Activated naive CD4-positive, alpha-beta T cell treated with anti-CD3 and anti-CD28 coated beads, Interleukin-2, amount 10 ng/mL, durations not matched to agents 7 days and 5 days (primary cell): ENCODE data around the gene GGTLC2.
"Not testable (repeated sequence)": the region's sequence is repeated elsewhere in the genome, so short reads cannot be mapped to it uniquely, and the experiment has no call there.

Experiments
- CTCF ChIA-PET: fragments of 350-600 bp; sonication (Branson Sonifier 250); formaldehyde crosslinking; loops from one replicate; lab custom pipeline; 2021; ENCODE audit warnings: antibody characterized with exemption; lab: Charles Lee
- DNase-seq: peaks from one replicate; pipeline ENCODE4 v3.0.0-alpha.2; 2020
- H3K27ac Mint-ChIP-seq: one replicate; pipeline ENCODE4 v1.8.0; 2021; ENCODE audit warnings: mild to moderate bottlenecking, moderate library complexity, mixed read lengths
- H3K27me3 Mint-ChIP-seq: one replicate; pipeline ENCODE4 v1.8.0; 2021; ENCODE audit warnings: mild to moderate bottlenecking, mixed read lengths
- H3K36me3 Mint-ChIP-seq: one replicate; pipeline ENCODE4 v1.8.0; 2021; ENCODE audit warnings: mixed read lengths
- H3K4me1 Mint-ChIP-seq: one replicate; pipeline ENCODE4 v1.8.0; 2021; ENCODE audit warnings: mixed read lengths
- H3K4me3 Mint-ChIP-seq: one replicate; pipeline ENCODE4 v1.8.0; 2021; ENCODE audit warnings: mild to moderate bottlenecking, moderate library complexity, mixed read lengths
- H3K9me3 Mint-ChIP-seq: one replicate; pipeline ENCODE4 v1.8.0; 2021; ENCODE audit warnings: mixed read lengths

The GGTLC2 gene

DNA sequence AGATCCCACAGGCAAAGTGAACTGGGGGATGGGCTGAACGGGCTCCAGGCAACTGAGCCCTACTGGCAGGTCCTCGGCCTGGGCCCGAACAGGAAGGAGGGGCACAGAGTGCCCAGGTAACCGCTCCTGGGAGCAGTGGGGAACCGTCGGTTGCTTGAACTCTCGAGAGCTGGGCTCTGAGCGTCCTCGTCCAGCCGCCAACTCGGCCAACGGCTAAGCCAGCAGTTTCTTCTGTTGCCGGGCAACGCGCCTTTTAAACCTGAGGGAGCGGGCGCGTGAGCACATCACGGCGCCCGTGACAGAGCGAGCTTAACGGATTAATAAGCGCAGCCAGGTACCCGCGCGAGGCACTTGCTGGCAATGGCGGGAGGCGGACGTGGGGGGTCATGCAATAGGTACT, at the start of gene GGTLC2:
Gene GGTLC2 (plus strand): TSS at position 301 of the 400 bp plus-strand sequence. CDS start 1,732 bp downstream, outside the sequence.
- H3K4me1 Mint-ChIP-seq, CTCF ChIA-PET, DNase-seq: not testable (repeated sequence)

DNA sequence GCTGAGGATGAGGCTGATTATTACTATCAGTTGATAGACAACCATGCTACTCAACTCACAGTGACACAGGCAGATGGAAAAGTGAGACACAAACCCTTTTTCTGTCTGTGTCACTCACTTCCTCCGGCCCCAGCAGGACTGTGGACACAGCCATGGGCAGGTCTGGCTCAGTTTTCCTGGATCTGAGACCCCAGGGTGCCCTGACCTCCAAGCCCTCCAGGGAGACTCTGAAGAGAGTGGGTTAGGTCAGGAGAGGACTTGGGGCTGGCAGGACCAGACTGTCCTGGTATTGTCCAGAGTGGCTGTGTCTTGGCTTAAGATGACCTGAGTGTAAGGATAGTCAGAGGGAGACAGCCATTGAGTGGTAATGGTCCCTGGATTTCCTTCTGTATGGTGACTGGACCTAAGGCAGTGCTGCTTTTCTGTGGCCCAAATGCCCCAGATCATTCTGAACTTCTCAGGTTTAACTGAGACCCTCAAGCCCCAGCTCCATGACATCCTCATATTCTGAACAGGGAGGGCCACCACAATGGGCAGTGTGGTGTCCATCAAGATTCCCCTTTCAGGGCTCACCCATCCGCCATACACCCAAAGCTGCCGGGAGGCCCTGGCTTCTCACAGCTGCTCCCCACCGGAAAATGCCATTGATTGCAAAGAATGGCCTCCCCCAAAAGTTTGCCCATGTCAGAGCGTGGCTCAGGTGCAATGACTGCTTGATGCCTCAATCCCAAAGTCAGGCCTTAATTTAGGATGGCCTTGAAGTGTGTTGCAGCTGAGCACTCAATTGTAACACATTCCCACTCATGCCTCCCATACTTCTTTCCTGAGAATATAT, 49.2 kb upstream of the GGTLC2 start:
- H3K4me1 Mint-ChIP-seq, result no peaks in the 10 kb centered on the region
- H3K36me3 Mint-ChIP-seq, result no peaks in the 10 kb centered on the region
- no peaks in the 10 kb centered on the region for H3K9me3 Mint-ChIP-seq
- no peak for DNase-seq
- H3K27me3 Mint-ChIP-seq, result peaks cover 31% of the 10 kb centered on the region
- CTCF ChIA-PET, result no interaction called here
- H3K4me3 Mint-ChIP-seq, result no peak overlapping the region
- H3K27ac Mint-ChIP-seq, result no peak overlapping the region

More for the DNA sequence above, at the start of gene GGTLC2:
- not testable (repeated sequence) for H3K36me3 Mint-ChIP-seq, H3K9me3 Mint-ChIP-seq, H3K27me3 Mint-ChIP-seq, H3K27ac Mint-ChIP-seq, H3K4me3 Mint-ChIP-seq

DNA sequence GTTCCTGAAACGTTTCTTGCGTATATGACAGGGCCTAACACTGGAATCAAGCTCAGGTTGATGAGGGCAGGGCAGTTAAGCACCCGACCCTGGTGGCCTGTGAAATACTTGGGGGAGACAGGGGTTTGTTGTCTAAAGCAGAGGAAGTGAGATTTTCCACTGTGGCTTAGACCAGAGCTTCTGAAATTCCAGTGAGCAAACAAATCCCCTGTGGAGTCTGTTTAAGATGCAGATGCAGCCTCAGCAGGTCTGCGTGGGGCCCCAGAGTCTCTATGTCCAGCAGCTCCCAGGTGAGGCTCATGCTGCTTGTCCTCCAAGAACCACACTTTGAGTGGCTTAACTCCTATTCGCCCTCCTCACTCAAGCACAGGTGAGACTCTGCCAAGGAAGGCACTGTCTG, 46.3 kb upstream of the GGTLC2 start:
- Mint-ChIP-seq H3K27me3 (peaks cover 23% of the 10 kb centered on the region), H3K36me3 (no peaks in the 10 kb centered on the region), H3K9me3 (no peaks in the 10 kb centered on the region), H3K4me1 (no peaks in the 10 kb centered on the region), H3K4me3 (no peak overlapping the region), H3K27ac (no peak overlapping the region)
- no peak for DNase-seq
- CTCF ChIA-PET, result no interaction called here

DNA sequence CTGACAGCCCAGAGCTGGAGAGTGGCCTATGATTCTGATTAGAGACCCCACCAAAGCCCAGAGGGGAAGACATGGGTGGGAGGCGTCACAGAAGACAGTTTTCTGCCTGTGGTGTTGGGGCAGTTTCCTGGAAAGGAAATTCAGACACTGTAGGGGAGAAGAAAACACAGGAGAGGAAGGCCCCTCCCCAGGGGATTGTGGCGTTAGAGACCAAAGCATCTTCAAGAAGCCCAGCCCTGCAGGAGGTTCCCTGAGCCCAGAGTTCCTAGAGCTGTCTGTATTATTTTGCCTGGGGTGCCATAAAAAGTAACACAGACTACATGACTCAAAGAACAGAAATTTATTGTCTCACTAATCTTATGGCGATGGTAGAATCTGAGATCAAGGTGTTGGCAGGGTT, 45.2 kb upstream of the GGTLC2 start:
- Mint-ChIP-seq H3K36me3 (no peaks in the 10 kb centered on the region), H3K9me3 (no peaks in the 10 kb centered on the region), H3K27ac (no peak overlapping the region), H3K4me1 (no peaks in the 10 kb centered on the region), H3K27me3 (peaks cover 18% of the 10 kb centered on the region), H3K4me3 (no peak overlapping the region)
- no peak for DNase-seq
- CTCF ChIA-PET, result interaction anchor here (1.2 to 2.0 kb wide), 2 partner anchors 12 to 55 kb away, joined by 3 to 5 read pairs; no protein-coding TSS in a partner anchor

DNA sequence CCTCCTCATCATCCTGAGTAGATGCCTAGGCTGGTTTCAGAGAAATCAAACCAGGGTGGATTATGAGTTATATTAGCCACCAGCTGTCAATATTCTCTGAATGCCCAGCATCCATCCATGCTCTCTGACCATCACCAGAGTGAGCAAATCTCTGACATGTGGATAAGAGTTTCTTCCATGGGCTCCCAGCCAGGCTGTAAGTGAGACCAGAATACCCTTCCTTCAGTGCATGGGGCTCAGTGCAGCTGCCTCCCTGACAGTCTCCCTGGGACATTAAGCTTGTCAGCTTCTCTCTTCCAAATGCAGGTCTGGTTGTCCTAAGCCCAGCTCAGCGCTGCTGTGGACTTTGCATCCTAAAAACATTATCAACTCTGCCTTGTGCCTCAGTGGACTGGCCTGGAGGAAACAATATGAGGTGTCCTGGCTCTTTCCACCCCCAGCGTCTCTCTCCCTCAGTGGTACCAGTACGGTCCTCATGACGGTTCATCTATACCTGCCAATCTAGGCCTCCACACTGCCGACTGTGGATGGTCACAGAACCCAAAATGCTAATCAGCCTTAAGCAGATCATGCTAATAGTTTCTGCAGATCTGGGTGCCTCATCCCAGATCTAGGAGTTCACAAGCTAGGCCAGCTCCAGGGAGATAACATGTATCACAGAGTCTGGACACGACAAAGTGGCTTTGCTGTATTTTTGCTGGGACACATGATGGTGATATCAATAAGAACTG, 43.7 kb upstream of the GGTLC2 start:
- peaks cover 21% of the 10 kb centered on the region for H3K27me3 Mint-ChIP-seq
- DNase-seq, result no peak
- CTCF ChIA-PET, result interaction anchor here (2.0 kb wide), 1 partner anchor 14 kb away, joined by 5 read pairs; no protein-coding TSS in a partner anchor
- H3K9me3 Mint-ChIP-seq, result no peaks in the 10 kb centered on the region
- no peaks in the 10 kb centered on the region for H3K4me1 Mint-ChIP-seq
- no peak overlapping the region for H3K4me3 Mint-ChIP-seq
- no peak overlapping the region for H3K27ac Mint-ChIP-seq
- no peaks in the 10 kb centered on the region for H3K36me3 Mint-ChIP-seq

DNA sequence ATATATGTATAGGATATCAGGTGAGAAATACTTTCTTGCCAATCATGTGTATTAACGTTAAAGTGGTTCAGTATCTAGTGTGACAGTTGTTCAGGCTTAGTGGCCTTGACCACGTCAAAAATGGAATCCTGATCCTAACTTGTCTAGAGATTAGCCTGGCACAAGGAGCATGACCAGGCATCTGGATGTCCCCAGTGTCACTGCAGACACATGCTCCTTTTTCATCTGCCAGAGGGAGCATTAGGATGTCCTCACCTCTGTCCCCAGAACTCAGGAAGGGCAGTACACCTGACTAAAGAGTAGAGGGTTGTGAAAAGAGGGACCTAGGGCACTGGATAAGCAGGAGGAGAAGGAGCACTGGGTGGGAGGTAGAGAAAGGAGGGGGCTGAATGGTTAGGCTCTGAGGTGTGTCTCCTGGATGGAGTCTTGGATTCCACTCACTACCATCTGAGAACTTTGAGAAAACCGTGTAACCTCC, 40.9 kb upstream of the GGTLC2 start:
- Mint-ChIP-seq H3K9me3 (no peaks in the 10 kb centered on the region), H3K4me1 (no peaks in the 10 kb centered on the region), H3K36me3 (no peaks in the 10 kb centered on the region), H3K4me3 (no peak overlapping the region), H3K27ac (no peak overlapping the region), H3K27me3 (peaks cover 24% of the 10 kb centered on the region)
- no peak for DNase-seq
- CTCF ChIA-PET, result no interaction called here

DNA sequence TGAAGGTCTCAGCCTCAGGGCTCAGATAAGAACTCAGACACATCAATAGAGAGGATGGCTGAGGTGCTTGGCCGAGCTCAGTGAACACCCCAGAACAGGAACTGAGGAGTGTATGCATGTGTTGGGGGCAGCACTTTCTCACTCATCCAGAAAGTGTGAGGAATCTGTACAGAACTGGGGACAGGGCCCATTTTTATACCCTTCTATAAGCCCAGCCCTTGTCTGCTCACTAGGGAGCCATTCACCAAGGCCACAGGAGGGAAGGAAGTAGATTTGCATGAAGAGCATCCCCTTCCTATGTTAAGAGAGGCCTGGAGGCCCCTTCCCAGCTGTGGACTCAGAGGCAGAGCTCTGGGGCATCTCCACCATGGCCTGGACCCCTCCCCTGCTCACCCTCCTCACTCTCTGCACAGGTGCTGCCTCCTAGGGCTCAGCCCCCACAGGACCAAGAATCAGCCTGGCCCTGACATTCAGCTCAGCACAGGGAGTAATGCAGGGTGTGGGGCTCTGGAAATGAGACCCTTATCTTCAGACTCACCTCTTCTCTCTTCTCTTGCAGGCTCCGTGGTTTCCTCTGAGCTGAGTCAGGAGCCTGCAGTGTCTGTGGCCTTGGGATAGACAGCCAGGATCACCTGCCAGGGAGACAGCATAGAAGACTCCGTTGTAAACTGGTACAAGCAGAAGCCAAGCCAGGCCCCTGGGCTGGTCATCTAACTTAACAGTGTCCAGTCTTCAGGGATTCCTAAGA, 39.9 kb upstream of the GGTLC2 start:
- no peak for DNase-seq
- CTCF ChIA-PET, result interaction anchor here (1.0 kb wide), 1 partner anchor 14 kb away, joined by 4 read pairs; no protein-coding TSS in a partner anchor
- Mint-ChIP-seq H3K36me3 (no peaks in the 10 kb centered on the region), H3K4me3 (no peak overlapping the region), H3K4me1 (no peaks in the 10 kb centered on the region), H3K27ac (no peak overlapping the region), H3K9me3 (no peaks in the 10 kb centered on the region), H3K27me3 (peaks cover 19% of the 10 kb centered on the region)

DNA sequence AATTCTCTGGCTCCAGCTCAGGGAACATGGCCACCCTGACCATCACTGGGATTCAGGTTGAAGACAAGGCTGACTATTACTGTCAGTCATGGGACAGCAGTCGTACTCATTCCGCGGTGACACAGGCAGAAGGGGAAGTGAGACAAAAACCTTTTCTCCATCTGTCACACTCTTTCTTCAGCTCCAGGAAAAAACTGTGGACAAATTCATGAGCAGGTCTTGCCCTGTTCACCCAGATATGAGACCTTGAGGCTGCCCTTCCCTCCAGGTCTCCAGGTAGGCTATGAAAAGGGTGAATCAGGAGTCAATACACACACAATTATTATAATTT, 39.4 kb upstream of the GGTLC2 start:
- DNase-seq, result no peak
- H3K36me3 Mint-ChIP-seq, result no peaks in the 10 kb centered on the region
- H3K4me3 Mint-ChIP-seq, result no peak overlapping the region
- no peak overlapping the region for H3K27ac Mint-ChIP-seq
- no peaks in the 10 kb centered on the region for H3K4me1 Mint-ChIP-seq
- H3K9me3 Mint-ChIP-seq, result no peaks in the 10 kb centered on the region
- CTCF ChIA-PET, result interaction anchor here (0.6 to 1.0 kb wide), 2 partner anchors 14 to 22 kb away, joined by 3 to 4 read pairs; no protein-coding TSS in a partner anchor
- peaks cover 21% of the 10 kb centered on the region for H3K27me3 Mint-ChIP-seq

DNA sequence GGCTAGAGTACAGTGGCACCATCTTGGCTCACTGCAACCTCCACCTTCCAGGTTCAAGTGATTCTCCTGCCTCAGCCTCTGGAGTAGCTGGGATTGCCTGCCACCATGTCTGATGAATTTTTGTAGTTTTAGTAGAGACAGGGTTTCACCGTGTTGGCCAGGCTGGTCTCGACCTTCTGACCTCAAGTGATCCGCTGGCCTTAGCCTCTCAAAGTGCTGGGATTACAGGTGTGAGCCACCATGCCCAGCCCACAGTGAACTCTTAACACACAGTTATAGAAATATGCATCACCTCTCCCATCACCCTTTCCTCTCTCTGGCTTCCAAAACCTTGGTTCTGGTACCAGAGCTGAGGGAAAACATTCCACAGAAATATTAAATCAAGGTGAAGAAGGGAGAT, 36.4 kb upstream of the GGTLC2 start:
- H3K9me3 Mint-ChIP-seq, H3K4me1 Mint-ChIP-seq, H3K27ac Mint-ChIP-seq, CTCF ChIA-PET, H3K36me3 Mint-ChIP-seq, DNase-seq, H3K4me3 Mint-ChIP-seq: not testable (repeated sequence)
- H3K27me3 Mint-ChIP-seq, result peaks cover 21% of the 10 kb centered on the region

DNA sequence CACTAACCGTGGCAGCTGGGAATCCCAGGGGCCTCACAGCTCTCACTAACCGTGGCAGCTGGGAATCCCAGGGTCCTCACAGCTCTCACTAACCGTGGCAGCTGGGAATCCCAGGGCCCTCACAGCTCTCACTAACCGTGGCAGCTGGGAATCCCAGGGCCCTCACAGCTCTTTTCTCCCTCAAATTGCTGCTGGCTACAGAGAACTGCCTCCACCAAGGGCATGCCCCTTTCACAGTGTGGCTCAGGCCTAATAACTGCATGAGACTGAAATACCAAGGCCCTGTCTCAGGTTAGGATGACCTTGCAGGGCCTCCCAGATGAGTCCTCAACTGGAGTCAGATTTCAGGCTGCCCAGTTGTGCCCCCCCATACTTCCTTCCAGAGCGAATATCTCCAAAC, 35.1 kb upstream of the GGTLC2 start:
- no peak overlapping the region for H3K27ac Mint-ChIP-seq
- peaks cover 25% of the 10 kb centered on the region for H3K27me3 Mint-ChIP-seq
- CTCF ChIA-PET, result no interaction called here
- no peaks in the 10 kb centered on the region for H3K4me1 Mint-ChIP-seq
- DNase-seq, result no peak
- no peaks in the 10 kb centered on the region for H3K9me3 Mint-ChIP-seq
- no peaks in the 10 kb centered on the region for H3K36me3 Mint-ChIP-seq
- H3K4me3 Mint-ChIP-seq, result no peak overlapping the region

DNA sequence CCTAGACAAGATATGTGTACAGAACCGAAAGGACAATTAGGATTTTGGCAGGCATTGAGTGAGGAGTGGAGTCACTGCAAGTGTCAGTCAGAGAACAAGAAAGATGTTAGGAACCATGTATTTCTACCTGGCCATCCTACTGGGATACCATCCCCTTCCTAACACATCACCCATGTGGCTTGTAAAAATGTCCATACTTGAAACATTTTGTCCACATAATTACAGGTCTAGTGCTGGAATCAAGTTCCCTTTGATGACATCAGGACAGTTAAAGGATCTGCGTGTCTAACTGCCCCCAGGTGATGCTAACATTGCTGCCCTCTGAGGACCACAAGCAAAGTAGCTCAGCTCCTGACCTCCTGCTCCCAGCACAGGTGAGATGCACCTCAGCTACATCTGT, 31.9 kb upstream of the GGTLC2 start:
- Mint-ChIP-seq H3K27ac (no peak overlapping the region), H3K4me1 (peaks cover 10% of the 10 kb centered on the region), H3K36me3 (no peaks in the 10 kb centered on the region), H3K9me3 (no peaks in the 10 kb centered on the region), H3K4me3 (no peak overlapping the region), H3K27me3 (peaks cover 31% of the 10 kb centered on the region)
- CTCF ChIA-PET, result no interaction called here
- no peak for DNase-seq

DNA sequence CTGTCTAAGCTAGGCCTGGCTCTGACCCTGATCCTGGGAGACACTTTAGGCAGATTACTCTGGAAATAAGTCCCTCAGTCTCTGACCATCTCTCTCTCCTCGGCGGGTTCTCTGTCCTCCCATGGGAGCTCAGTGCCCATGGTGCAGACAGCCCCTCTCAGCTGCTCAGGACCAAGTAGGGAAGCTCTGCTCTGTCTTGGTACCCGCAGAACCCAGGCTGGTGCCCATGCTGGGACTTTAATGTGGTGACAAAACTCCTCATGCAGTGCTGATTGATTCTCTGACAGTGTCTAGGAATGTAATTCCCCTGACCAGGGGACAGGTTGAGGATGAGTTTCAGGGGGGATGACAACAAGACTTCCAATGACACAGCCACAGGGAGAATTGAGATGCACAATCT, 30.3 kb upstream of the GGTLC2 start:
- Mint-ChIP-seq H3K27me3 (peaks cover 35% of the 10 kb centered on the region), H3K4me3 (no peak overlapping the region), H3K9me3 (no peaks in the 10 kb centered on the region), H3K36me3 (no peaks in the 10 kb centered on the region), H3K4me1 (peaks cover 10% of the 10 kb centered on the region), H3K27ac (no peak overlapping the region)
- CTCF ChIA-PET, result interaction anchor here (0.6 kb wide), 1 partner anchor 343 kb away, joined by 3 read pairs; no protein-coding TSS in a partner anchor
- DNase-seq, result no peak

DNA sequence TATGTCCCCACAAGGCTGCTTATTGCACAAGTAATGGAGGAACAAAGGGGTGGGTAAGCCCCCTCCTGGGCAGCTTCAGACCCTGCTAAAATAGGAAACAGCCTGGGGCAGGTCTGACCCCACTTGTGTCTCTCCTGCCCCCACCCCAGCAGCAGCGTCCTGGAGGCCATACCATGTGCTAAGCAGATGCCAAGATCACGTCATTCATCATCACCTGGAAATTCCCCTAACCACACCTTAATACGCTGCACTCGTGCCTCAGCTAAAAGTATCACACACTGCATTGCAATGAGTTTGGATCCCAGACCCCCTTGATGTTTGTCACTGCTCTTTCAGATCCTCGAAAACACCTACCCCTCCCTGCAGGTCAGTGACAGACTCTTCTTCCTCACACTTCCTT, 27.8 kb upstream of the GGTLC2 start:
- Mint-ChIP-seq H3K36me3 (no peaks in the 10 kb centered on the region), H3K4me1 (peaks cover 10% of the 10 kb centered on the region), H3K9me3 (no peaks in the 10 kb centered on the region), H3K4me3 (no peak overlapping the region), H3K27ac (no peak overlapping the region), H3K27me3 (peaks cover 42% of the 10 kb centered on the region)
- no peak for DNase-seq
- CTCF ChIA-PET, result interaction anchor here (1.0 kb wide), 1 partner anchor 27 kb away, joined by 3 read pairs; no protein-coding TSS in a partner anchor

DNA sequence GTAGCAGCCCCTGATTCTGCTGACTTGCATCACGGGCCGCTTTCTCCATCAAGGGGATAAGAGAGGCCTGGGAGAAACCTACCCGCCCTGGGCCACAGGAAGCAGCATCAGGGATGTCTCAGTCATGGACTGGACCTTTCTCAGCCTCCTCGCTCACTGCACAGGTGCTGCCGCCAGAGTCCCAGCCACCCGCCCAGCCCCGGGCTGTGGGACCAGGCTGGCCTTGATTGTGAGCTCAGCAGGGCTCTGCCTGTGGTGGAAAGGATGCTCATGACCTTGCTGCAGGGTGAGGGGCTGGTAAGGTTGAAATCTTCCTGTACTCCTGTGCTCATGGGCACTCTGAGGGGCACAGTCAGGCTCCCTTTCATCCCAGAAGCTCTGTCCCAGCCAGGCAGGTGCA, 26.0 kb upstream of the GGTLC2 start:
- Mint-ChIP-seq H3K9me3 (no peaks in the 10 kb centered on the region), H3K36me3 (no peaks in the 10 kb centered on the region), H3K4me1 (peaks cover 10% of the 10 kb centered on the region), H3K27ac (no peak overlapping the region), H3K27me3 (peaks cover 40% of the 10 kb centered on the region), H3K4me3 (no peak overlapping the region)
- no peak for DNase-seq
- CTCF ChIA-PET, result interaction anchor here (1.8 to 1.9 kb wide), 2 partner anchors 27 to 42 kb away, joined by 5 to 6 read pairs; no protein-coding TSS in a partner anchor
